H1 (cell line): ENCODE data around the gene VSTM2L. TPM values are rescaled to one million over a fixed set of nuclear protein-coding genes. Genes with fewer than 3 reads are reported as not detected.

Experiments
- CTCF ChIA-PET: fragments of 300-600 bp; sonication (Branson Sonifier 250); formaldehyde crosslinking; loops from one replicate; lab custom pipeline; 2021; ENCODE audit not compliant: partially characterized antibody; lab: Charles Lee
- POLR2A ChIA-PET: fragments of 300-600 bp; sonication (Branson Sonifier 250); formaldehyde crosslinking; loops from one replicate; lab custom pipeline; 2021; ENCODE audit warnings: inconsistent platforms; ENCODE audit not compliant: partially characterized antibody; lab: Charles Lee
- DNase-seq, 2 experiments: peaks; one replicate each; pipeline versions ENCODE4 v3.0.0 to v3.0.0-alpha.2; 2010 to 2022; ENCODE audit warnings: low spot score in 2 of 2, low read depth in 1 of 2, mixed read lengths in 1 of 2
- FAIRE-seq: peaks from 2 replicates; lab custom pipeline; 2011; peaks lifted over from hg19 to GRCh38; lab: Jason Lieb, UNC
- H2AFZ ChIP-seq: 2 replicates; pipeline ENCODE4 v1.8.1; 2012; ENCODE audit warnings: low read length, inconsistent platforms
- H2AK5ac ChIP-seq: 2 replicates; pipeline ENCODE4 v1.6.1; 2013; ENCODE audit warnings: low read depth, low read length
- H2BK120ac ChIP-seq: replicated peaks from 2 replicates; pipeline ENCODE3; 2013; ENCODE audit warnings: low read depth, low read length, inconsistent platforms
- H2BK12ac ChIP-seq: 2 replicates; pipeline ENCODE4 v1.6.1; 2013; ENCODE audit warnings: low read depth, low read length
- H2BK15ac ChIP-seq: 2 replicates; pipeline ENCODE4 v1.6.1; 2013; ENCODE audit warnings: low read length
- H2BK20ac ChIP-seq: 2 replicates; pipeline ENCODE4 v1.6.1; 2013; ENCODE audit warnings: low read length
- H2BK5ac ChIP-seq: 2 replicates; pipeline ENCODE4 v1.6.1; 2013; ENCODE audit warnings: low read depth, low read length
- H3K14ac ChIP-seq: 2 replicates; pipeline ENCODE4 v1.6.1; 2013; ENCODE audit warnings: inconsistent platforms; ENCODE audit not compliant: insufficient read length
- H3K18ac ChIP-seq: 2 replicates; pipeline ENCODE4 v1.6.1; 2013; ENCODE audit warnings: low read length; ENCODE audit errors: extremely low read depth
- H3K23ac ChIP-seq: 2 replicates; pipeline ENCODE4 v1.6.1; 2013; ENCODE audit warnings: inconsistent platforms; ENCODE audit not compliant: insufficient read length
- H3K23me2 ChIP-seq: 2 replicates; pipeline ENCODE4 v1.6.1; 2013; ENCODE audit warnings: low read depth, low read length
- H3K27ac ChIP-seq: 2 replicates; pipeline ENCODE4 v1.6.1; 2011; ENCODE audit warnings: low read depth, low read length, inconsistent platforms
- H3K27me3 ChIP-seq, 4 experiments: replicated peaks in 1 of 4; 1 replicate in 1 of 4; 2 replicates in 3 of 4; pipeline versions ENCODE4 v1.6.1 to v1.8.1; 2011 to 2013; ENCODE audit warnings: low read length in 3 of 4, mild to moderate bottlenecking in 3 of 4, inconsistent platforms in 2 of 4, mixed read lengths in 2 of 4, moderate library complexity in 1 of 4; ENCODE audit not compliant: control insufficient read depth in 3 of 4, insufficient read depth in 3 of 4; ENCODE audit errors: extremely low read depth in 1 of 4
- H3K36me3 ChIP-seq, 4 experiments: 2 replicates each; pipeline versions ENCODE4 v1.6.1 to v1.8.1; 2011 to 2013; ENCODE audit warnings: mild to moderate bottlenecking in 4 of 4, low read length in 3 of 4, moderate library complexity in 2 of 4, control low read depth in 1 of 4, inconsistent platforms in 1 of 4; ENCODE audit not compliant: insufficient read depth in 4 of 4, control insufficient read depth in 2 of 4
- H3K4ac ChIP-seq: replicated peaks from 2 replicates; pipeline ENCODE3; 2013; ENCODE audit warnings: low read length, low read depth, mixed read lengths, inconsistent platforms; ENCODE audit not compliant: insufficient read length
- H3K4me1 ChIP-seq, 4 experiments: replicated peaks in 1 of 4; 1 replicate in 1 of 4; 2 replicates in 3 of 4; pipeline versions ENCODE4 v1.6.1 to v1.8.1; 2011 to 2013; ENCODE audit warnings: low read length in 3 of 4, inconsistent platforms in 2 of 4, mixed read lengths in 1 of 4; ENCODE audit not compliant: insufficient read depth in 4 of 4, control insufficient read depth in 3 of 4
- H3K4me2 ChIP-seq, 2 experiments: 2 replicates each; pipeline versions ENCODE4 v1.6.1 to v1.8.1; 2011 to 2013; ENCODE audit warnings: low read depth in 2 of 2, low read length in 2 of 2, control low read depth in 1 of 2, inconsistent platforms in 1 of 2, mild to moderate bottlenecking in 1 of 2; ENCODE audit not compliant: insufficient read depth in 1 of 2
- H3K4me3 ChIP-seq, 4 experiments: fragments of 200-600, 300-600 bp in 1 of 4; sonication (generic), shearing (Covaris generic), sonication (Bioruptor Twin) in 1 of 4; 2 replicates each; pipeline versions ENCODE4 v1.5.1 to v1.8.1; 2011 to 2016; ENCODE audit warnings: low read length in 4 of 4, low read depth in 3 of 4, control low read depth in 2 of 4, inconsistent platforms in 2 of 4, mild to moderate bottlenecking in 2 of 4, mixed read lengths in 1 of 4, moderate library complexity in 1 of 4; ENCODE audit not compliant: insufficient read depth in 2 of 4; ENCODE audit errors: extremely low read depth in 1 of 4
- H3K56ac ChIP-seq: replicated peaks from 2 replicates; pipeline ENCODE3; 2013; ENCODE audit warnings: low read depth, mild to moderate bottlenecking, mixed read lengths, low read length, inconsistent platforms; ENCODE audit not compliant: insufficient read length
- H3K79me1 ChIP-seq: 2 replicates; pipeline ENCODE4 v1.6.1; 2013; ENCODE audit warnings: low read depth, low read length, control low read depth
- H3K79me2 ChIP-seq, 2 experiments: 2 replicates each; pipeline versions ENCODE4 v1.6.1 to v1.8.1; 2012 to 2013; ENCODE audit warnings: low read length in 2 of 2, mild to moderate bottlenecking in 2 of 2, inconsistent platforms in 1 of 2; ENCODE audit not compliant: insufficient read depth in 2 of 2, control insufficient read depth in 1 of 2
- H3K9ac ChIP-seq, 4 experiments: replicated peaks in 1 of 4; 1 replicate in 1 of 4; 2 replicates in 3 of 4; pipeline versions ENCODE4 v1.6.1 to v1.8.1; 2011 to 2013; ENCODE audit warnings: low read depth in 3 of 4, low read length in 3 of 4, control low read depth in 2 of 4, mild to moderate bottlenecking in 2 of 4, moderate library complexity in 2 of 4, inconsistent platforms in 1 of 4; ENCODE audit errors: extremely low read depth in 1 of 4
- H3K9me3 ChIP-seq, 2 experiments: 2 replicates each; pipeline versions ENCODE4 v1.6.1 to v1.8.1; 2012 to 2013; ENCODE audit warnings: mild to moderate bottlenecking in 2 of 2, moderate library complexity in 2 of 2, control low read depth in 1 of 2, inconsistent platforms in 1 of 2, low read depth in 1 of 2, low read length in 1 of 2, mixed read lengths in 1 of 2; ENCODE audit not compliant: insufficient read depth in 2 of 2
- H4K20me1 ChIP-seq, 2 experiments: replicated peaks in 1 of 2; 2 replicates each; pipeline versions ENCODE3 to v1.8.1; 2011 to 2013; ENCODE audit warnings: inconsistent platforms in 2 of 2, low read length in 2 of 2, mild to moderate bottlenecking in 1 of 2; ENCODE audit not compliant: insufficient read depth in 2 of 2, control insufficient read depth in 1 of 2
- H4K5ac ChIP-seq: 2 replicates; pipeline ENCODE4 v1.6.1; 2013; ENCODE audit warnings: low read length, low read depth, mixed read lengths, inconsistent platforms; ENCODE audit not compliant: insufficient read length
- H4K8ac ChIP-seq: 2 replicates; pipeline ENCODE4 v1.8.0; 2013; ENCODE audit warnings: mild to moderate bottlenecking, moderate library complexity, low read length, inconsistent platforms; ENCODE audit not compliant: insufficient read depth; ENCODE audit errors: extremely low read depth
- H4K91ac ChIP-seq: replicated peaks from 2 replicates; pipeline ENCODE3; 2013; ENCODE audit warnings: low read length, mixed read lengths, inconsistent platforms; ENCODE audit not compliant: insufficient read length
- BACH1 ChIP-seq: IDR thresholded peaks from 2 replicates; pipeline ENCODE4 v1.6.1; 2012; ENCODE audit warnings: low read length, improper control_type of control experiment
- KDM1A ChIP-seq: fragments of 200-600, 300-600 bp; sonication (generic); IDR thresholded peaks from 2 replicates; pipeline ENCODE4 v1.7.1; 2016; ENCODE audit warnings: mild to moderate bottlenecking, low read length, borderline replicate concordance
- KDM4A ChIP-seq: IDR thresholded peaks from one replicate; pipeline ENCODE4 v1.7.1; 2012; ENCODE audit warnings: low read depth, mild to moderate bottlenecking, moderate library complexity, low read length, inconsistent platforms; ENCODE audit not compliant: severe bottlenecking
- NRF1 ChIP-seq: IDR thresholded peaks from 2 replicates; pipeline ENCODE4 v1.6.1; 2011; ENCODE audit warnings: mild to moderate bottlenecking, low read depth, low read length, improper control_type of control experiment
- PHF8 ChIP-seq: fragments of 200-600 bp; sonication (generic); conservative IDR thresholded peaks from 2 replicates; pipeline ENCODE4 v1.7.1; 2012; ENCODE audit warnings: low read depth, mild to moderate bottlenecking, inconsistent platforms, low read length, moderate library complexity
- POLR2A ChIP-seq, 2 experiments: IDR thresholded peaks; 1 replicate in 1 of 2; 2 replicates in 1 of 2; pipeline ENCODE4 v1.6.1; 2011; ENCODE audit warnings: low read depth in 2 of 2, low read length in 2 of 2, mild to moderate bottlenecking in 2 of 2; ENCODE audit errors: control extremely low read depth in 1 of 2
- RNF2 ChIP-seq: fragments of 200-900, 300-1000 bp; sonication (generic); IDR thresholded peaks from 2 replicates; pipeline ENCODE4 v1.7.1; 2016; ENCODE audit warnings: borderline replicate concordance, low read depth, mild to moderate bottlenecking, antibody characterized with exemption, low read length; ENCODE audit not compliant: poor library complexity, severe bottlenecking; ENCODE audit errors: missing control alignments
- SIX5 ChIP-seq: IDR thresholded peaks from 2 replicates; pipeline ENCODE4 v1.6.1; 2011; ENCODE audit warnings: mild to moderate bottlenecking, low read depth, low read length
- SRF ChIP-seq: IDR thresholded peaks from 2 replicates; pipeline ENCODE4 v1.6.1; 2011; ENCODE audit warnings: mild to moderate bottlenecking, low read depth, low read length, moderate library complexity
- TAF7 ChIP-seq: optimal IDR thresholded peaks from 2 replicates; pipeline ENCODE3; 2011; ENCODE audit warnings: low read depth, mild to moderate bottlenecking, inconsistent platforms, low read length, moderate library complexity, borderline replicate concordance
- TCF12 ChIP-seq: IDR thresholded peaks from 2 replicates; pipeline ENCODE4 v1.6.1; 2011; ENCODE audit warnings: low read depth, mild to moderate bottlenecking, low read length
- TEAD4 ChIP-seq: IDR thresholded peaks from 2 replicates; pipeline ENCODE4 v1.6.1; 2012; ENCODE audit warnings: low read depth, low read length, inconsistent platforms, mixed read lengths
- WGBS, 2 experiments: shearing (Covaris generic) in 1 of 2; methylation state at CpG; one replicate each; pipeline versions ENCODE4 v1.1.6 to v1.1.7; 2013 to 2015; ENCODE audit warnings: low lambda C conversion rate in 2 of 2, mixed read lengths in 2 of 2, inconsistent platforms in 1 of 2, low coverage in 1 of 2, missing lambda C conversion rate in 1 of 2; ENCODE audit not compliant: insufficient replicate concordance in 2 of 2, insufficient coverage in 1 of 2, insufficient read length in 1 of 2; ENCODE audit errors: extremely low coverage in 1 of 2, missing lambda C conversion rate in 1 of 2; 5-methylcytosine and 5-hydroxymethylcytosine counted together
- polyA plus RNA-seq, 7 experiments: library from polyadenylated mRNA; depleted of rRNA in 3 of 7; stranded (reverse) in 5 of 7; unstranded in 2 of 7; fragments of >200 nt in 5 of 7; fragments of 200-250 nt in 2 of 7; gene quantifications; 1 replicate in 5 of 7; 2 replicates in 1 of 7; 4 replicates in 1 of 7; pipeline versions ENCODE4 v1.2.1 to v1.2.3, GENCODE V29; 2011 to 2013; ENCODE audit warnings: missing spikeins in 2 of 7, mixed read lengths in 2 of 7
- total RNA-seq: library from RNA; stranded (reverse); fragmentation: NEBNext Ultra II Directional; extraction: Animal tissue kit (Norgen Biotek cat#: 25700); gene quantifications from 2 replicates; pipeline ENCODE4 v1.2.1, GENCODE V29; 2021
- TF ChIP-seq, protein P1 (sequence below): IDR thresholded peaks from 2 replicates; pipeline ENCODE4 v1.6.1; 2012; ENCODE audit warnings: inconsistent platforms

VSTM2L gene
- total and polyA plus RNA-seq, 2 of the 8 experiments (the other 6 are each of a cell fraction or from before 2014, with no cell fraction given), result 1.3 to 3.2 TPM

DNA sequence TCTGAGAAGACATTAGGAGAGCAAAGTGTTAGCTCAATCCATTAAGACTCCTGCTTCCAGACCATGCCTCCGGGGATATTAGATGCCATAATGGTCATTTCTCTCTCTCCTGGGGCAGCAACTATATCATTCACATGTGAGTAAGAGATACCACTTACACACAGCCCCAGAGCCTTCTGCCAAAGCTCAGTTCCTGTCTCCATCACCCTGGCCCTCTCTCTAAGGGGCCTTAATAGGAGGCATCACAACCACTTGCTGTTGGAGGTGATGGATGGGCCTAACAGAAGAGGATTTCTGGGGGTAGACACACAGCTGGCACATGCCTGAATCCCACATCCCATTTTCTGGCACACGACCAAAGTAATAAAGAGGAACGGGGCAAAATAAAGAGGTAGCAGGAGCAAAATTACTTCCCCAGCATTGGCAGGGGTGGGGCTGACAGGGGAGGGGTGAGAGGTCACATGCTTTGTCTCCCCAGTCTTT lies 34.0 kb upstream of the VSTM2L start:
- Histone ChIP-seq H2BK120ac (no peak overlapping the region), H3K56ac (no peak overlapping the region), H4K8ac (no peak overlapping the region), H3K4ac (peak overlapping the region; percentile 73), H2BK5ac (no peak overlapping the region), H3K36me3 (no peaks in the 10 kb centered on the region; a peak in 2 of 8 replicates), H2AK5ac (0 out of 2 replicates have a peak overlapping the region, but pooled peaks have one; percentile 31), H4K91ac (no peak overlapping the region), H3K23ac (no peak overlapping the region), H3K79me1 (no peaks in the 10 kb centered on the region; the same call in 1 of the 2 replicates), H2AFZ (no peak overlapping the region), H3K9me3 (no peaks in the 10 kb centered on the region), H2BK15ac (no peak overlapping the region), H3K9ac (no peak overlapping the region), H3K14ac (no peak overlapping the region), H4K20me1 (no peaks in the 10 kb centered on the region), H3K4me1 (peaks cover 7 to 13% (median 11%) of the 10 kb centered on the region in 4 experiments), H4K5ac (no peak overlapping the region), H3K27ac (no peak overlapping the region), H3K23me2 (no peaks in the 10 kb centered on the region), H3K18ac (no peak overlapping the region; the same call in 1 of the 2 replicates), H3K4me2 (no peak overlapping the region), H3K27me3 (no peaks in the 10 kb centered on the region), H2BK12ac (0 out of 2 replicates have a peak overlapping the region, but pooled peaks have one; percentile 35), H2BK20ac (no peak overlapping the region), H3K79me2 (no peaks in the 10 kb centered on the region), H3K4me3 (no peak overlapping the region)
- FAIRE-seq, result no peak
- POLR2A ChIA-PET, result no interaction called here
- no peak for DNase-seq
- CTCF ChIA-PET, result interaction anchor here (0.9 kb wide), 1 partner anchor 29 kb away, joined by 4 read pairs; no protein-coding TSS in a partner anchor
- 84% methylated on average over 3 of the region's 3 CpGs; no CpG with 5 or more reads in 1 of the 2 experiments for WGBS, 2 experiments
- no peak for TF ChIP-seq SRF
- TF ChIP-seq RNF2, result no peak
- TF ChIP-seq POLR2A (IDR thresholded peaks at IDR 0.05; ENCODE audit: control extremely low read depth in 1 of 2, low read depth in 2 of 2, low read length in 2 of 2), result no peak
- no peak for TF ChIP-seq TAF7
- no peak for TF ChIP-seq PHF8
- TF ChIP-seq, protein P1, sequence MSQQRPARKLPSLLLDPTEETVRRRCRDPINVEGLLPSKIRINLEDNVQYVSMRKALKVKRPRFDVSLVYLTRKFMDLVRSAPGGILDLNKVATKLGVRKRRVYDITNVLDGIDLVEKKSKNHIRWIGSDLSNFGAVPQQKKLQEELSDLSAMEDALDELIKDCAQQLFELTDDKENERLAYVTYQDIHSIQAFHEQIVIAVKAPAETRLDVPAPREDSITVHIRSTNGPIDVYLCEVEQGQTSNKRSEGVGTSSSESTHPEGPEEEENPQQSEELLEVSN, result no peak
- no peak for TF ChIP-seq SIX5
- no peak for TF ChIP-seq NRF1
- TF ChIP-seq TCF12, result no peak
- TF ChIP-seq KDM4A, result no peak
- no peak for TF ChIP-seq KDM1A
- TF ChIP-seq TEAD4, result no peak
- no peak for TF ChIP-seq BACH1
